ENCODE data around the gene PLA2G4C. TPM values are rescaled to one million over a fixed set of nuclear protein-coding genes. Genes with fewer than 3 reads are reported as not detected.

PLA2G4C gene
- total and polyA plus RNA-seq, 8 donors = 1.4 to 90.2 (median 5.9) TPM

GRCh38 chr19:48000846-48001245, 109.8 kb downstream of the PLA2G4C start:
- TF ChIP-seq POLR2AphosphoS5 (IDR thresholded peaks at IDR 0.05) (no peak), POLR2A (IDR thresholded peaks at IDR 0.05) (no peak), EP300 (IDR thresholded peaks at IDR 0.05) (no peak), CTCF (IDR thresholded peaks at IDR 0.05) (no peak)
- Histone ChIP-seq H3K27ac (no peak overlapping the region), H3K4me3 (no peak overlapping the region), H3K36me3 (no peaks in the 10 kb centered on the region), H3K27me3 (peaks cover 0 to 9% (median 0%) of the 10 kb centered on the region in 3 donors), H3K4me1 (no peaks in the 10 kb centered on the region), H3K9me3 (peaks cover 0 to 9% (median 2%) of the 10 kb centered on the region in 4 donors)
- intact Hi-C loops (cut with DNase I; ENCODE audit: low total_unique reads) = no loop called here
- 76 to 80% (median 77%) methylated on average over 6 of the region's 6 CpGs for WGBS, 5 donors
- no peak for DNase-seq

GRCh38 chr19:47998800-47999199, 111.8 kb downstream of the PLA2G4C start:
- 77 to 89% (median 81%) methylated on average over 6 of the region's 6 CpGs for WGBS, 5 donors
- TF ChIP-seq EP300 (IDR thresholded peaks at IDR 0.05) (no peak), POLR2A (IDR thresholded peaks at IDR 0.05) (no peak), CTCF (IDR thresholded peaks at IDR 0.05) (no peak), POLR2AphosphoS5 (IDR thresholded peaks at IDR 0.05) (no peak)
- intact Hi-C loops (cut with DNase I; ENCODE audit: low total_unique reads) = no loop called here
- H3K27ac ChIP-seq = no peak overlapping the region
- peaks cover 0 to 9% (median 2%) of the 10 kb centered on the region in 4 donors for H3K9me3 ChIP-seq
- no peak for DNase-seq
- no peaks in the 10 kb centered on the region for H3K4me1 ChIP-seq
- H3K27me3 ChIP-seq = peaks cover 0 to 17% (median 4%) of the 10 kb centered on the region in 3 donors
- H3K4me3 ChIP-seq = no peak overlapping the region
- no peaks in the 10 kb centered on the region for H3K36me3 ChIP-seq

Other genes starting within 250 kb of the PLA2G4C start
- gene SULT2A1, start 224.5 kb downstream of the PLA2G4C start, total RNA-seq = 10 to 100 TPM in 1 of 5 donors, 1 to 10 TPM in 1, not detected in 3; 6.8 to 13.4 TPM
- gene SULT2A1, start 224.5 kb downstream of the PLA2G4C start, polyA plus RNA-seq = 10 to 100 TPM in 1 of 3 donors, 1 to 10 TPM in 1, under 1 TPM in 1; 0.48 to 16.5 (median 8.5) TPM
- gene BSPH1, start 118.6 kb downstream of the PLA2G4C start, total RNA-seq = not detected
- not detected for gene BSPH1, start 118.6 kb downstream of the PLA2G4C start, polyA plus RNA-seq
- gene ELSPBP1, start 116.2 kb downstream of the PLA2G4C start, total RNA-seq = not detected
- not detected for gene ELSPBP1, start 116.2 kb downstream of the PLA2G4C start, polyA plus RNA-seq
- gene CABP5, start 66.7 kb downstream of the PLA2G4C start, total RNA-seq = not detected
- not detected for gene CABP5, start 66.7 kb downstream of the PLA2G4C start, polyA plus RNA-seq
- 10 to 100 TPM; 16.0 to 35.6 (median 19.7) TPM for gene LIG1, start 59.5 kb upstream of the PLA2G4C start, total RNA-seq
- gene LIG1, start 59.5 kb upstream of the PLA2G4C start, polyA plus RNA-seq = 10 to 100 TPM; 15.9 to 48.2 (median 16.8) TPM
- gene ZSWIM9, start 59.9 kb upstream of the PLA2G4C start, total RNA-seq = 10 to 100 TPM in 2 of 5 donors, 1 to 10 TPM in 3; 1.3 to 28.0 (median 4.0) TPM
- gene ZSWIM9, start 59.9 kb upstream of the PLA2G4C start, polyA plus RNA-seq = 1 to 10 TPM; 3.0 to 6.9 (median 3.5) TPM
- 10 to 100 TPM in 4 of 5 donors, 1 to 10 TPM in 1; 5.2 to 63.6 (median 39.4) TPM for gene CARD8, start 145.1 kb upstream of the PLA2G4C start, total RNA-seq
- gene CARD8, start 145.1 kb upstream of the PLA2G4C start, polyA plus RNA-seq = 10 to 100 TPM; 16.0 to 20.7 (median 17.1) TPM
- under 1 TPM in 1 of 5 donors, not detected in 4; 0.55 TPM for gene ZNF114, start 159.3 kb upstream of the PLA2G4C start, total RNA-seq
- under 1 TPM in 1 of 3 donors, not detected in 2; 0.10 TPM for gene ZNF114, start 159.3 kb upstream of the PLA2G4C start, polyA plus RNA-seq
- gene EMP3, start 214.7 kb upstream of the PLA2G4C start, total RNA-seq = 10 to 100 TPM in 4 of 5 donors, 1 to 10 TPM in 1; 6.4 to 57.2 (median 27.5) TPM
- 10 to 100 TPM; 46.4 to 61.4 (median 53.7) TPM for gene EMP3, start 214.7 kb upstream of the PLA2G4C start, polyA plus RNA-seq

Measured in stomach (tissue), 9 donors.